IPS-NIHi7 (cell line): ENCODE data around the gene SMCR8.
"Not testable (repeated sequence)": the region's sequence is repeated elsewhere in the genome, so short reads cannot be mapped to it uniquely, and the experiment has no call there.

Source experiments
- DNase-seq: peaks from one replicate; pipeline ENCODE4 v3.0.0; 2012; ENCODE audit warnings: mixed read lengths; ENCODE audit errors: extremely low spot score

The SMCR8 gene, protein sequence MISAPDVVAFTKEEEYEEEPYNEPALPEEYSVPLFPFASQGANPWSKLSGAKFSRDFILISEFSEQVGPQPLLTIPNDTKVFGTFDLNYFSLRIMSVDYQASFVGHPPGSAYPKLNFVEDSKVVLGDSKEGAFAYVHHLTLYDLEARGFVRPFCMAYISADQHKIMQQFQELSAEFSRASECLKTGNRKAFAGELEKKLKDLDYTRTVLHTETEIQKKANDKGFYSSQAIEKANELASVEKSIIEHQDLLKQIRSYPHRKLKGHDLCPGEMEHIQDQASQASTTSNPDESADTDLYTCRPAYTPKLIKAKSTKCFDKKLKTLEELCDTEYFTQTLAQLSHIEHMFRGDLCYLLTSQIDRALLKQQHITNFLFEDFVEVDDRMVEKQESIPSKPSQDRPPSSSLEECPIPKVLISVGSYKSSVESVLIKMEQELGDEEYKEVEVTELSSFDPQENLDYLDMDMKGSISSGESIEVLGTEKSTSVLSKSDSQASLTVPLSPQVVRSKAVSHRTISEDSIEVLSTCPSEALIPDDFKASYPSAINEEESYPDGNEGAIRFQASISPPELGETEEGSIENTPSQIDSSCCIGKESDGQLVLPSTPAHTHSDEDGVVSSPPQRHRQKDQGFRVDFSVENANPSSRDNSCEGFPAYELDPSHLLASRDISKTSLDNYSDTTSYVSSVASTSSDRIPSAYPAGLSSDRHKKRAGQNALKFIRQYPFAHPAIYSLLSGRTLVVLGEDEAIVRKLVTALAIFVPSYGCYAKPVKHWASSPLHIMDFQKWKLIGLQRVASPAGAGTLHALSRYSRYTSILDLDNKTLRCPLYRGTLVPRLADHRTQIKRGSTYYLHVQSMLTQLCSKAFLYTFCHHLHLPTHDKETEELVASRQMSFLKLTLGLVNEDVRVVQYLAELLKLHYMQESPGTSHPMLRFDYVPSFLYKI

GRCh38 chr17:18314731-18315561 lies at the start of gene SMCR8, which contains the start of gene TOP3A:
SMCR8 (plus strand) TSS chr17:18315293; CDS start chr17:18315790, 497 bp downstream.
TOP3A (minus strand) TSS chr17:18314994; CDS start chr17:18314778, 216 bp downstream.
- DNase-seq, result peak; percentile 91

GRCh38 chr17:18267366-18267765 lies 47.7 kb upstream of the SMCR8 start:
- no peak for DNase-seq

DNA sequence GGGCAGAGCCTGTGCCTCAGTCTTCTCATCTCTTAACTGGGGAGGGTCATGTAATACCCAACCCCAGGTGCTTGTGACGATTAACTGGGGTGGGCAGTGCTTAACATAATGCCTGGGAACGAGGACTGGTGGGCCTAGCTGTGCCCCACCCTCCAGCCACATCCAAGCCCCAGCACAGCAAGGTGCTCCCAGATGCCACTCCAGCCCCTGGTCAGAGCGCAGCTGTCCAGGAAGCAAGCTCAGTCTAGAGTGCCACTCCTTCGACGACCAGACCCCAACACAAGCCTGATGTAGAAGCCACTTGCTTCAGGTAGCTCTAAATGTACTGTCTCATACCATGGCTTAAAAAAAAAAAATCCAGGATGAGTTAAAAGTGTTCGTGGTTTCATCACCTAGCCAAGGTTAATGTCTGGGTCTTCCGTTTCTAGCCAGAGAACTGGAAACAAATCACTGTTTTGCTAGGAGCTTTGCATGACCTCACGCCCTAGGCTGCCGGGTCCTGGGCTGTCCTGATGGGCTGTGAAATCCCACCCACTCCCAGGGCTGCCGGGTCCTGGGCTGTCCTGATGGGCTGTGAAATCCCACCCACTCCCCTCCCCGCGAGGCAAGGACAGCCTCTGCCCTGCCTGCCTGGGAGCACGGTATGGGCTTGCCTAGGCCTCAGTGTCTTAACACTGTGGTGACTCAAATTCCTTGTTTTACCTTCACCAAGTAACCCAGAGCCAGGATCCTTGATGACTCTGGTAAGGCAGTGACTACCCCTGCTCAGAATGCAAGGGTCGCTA lies 47.0 kb upstream of the SMCR8 start:
- DNase-seq, result peak; percentile 69

- no peak for DNase-seq
These were observed 44.8 kb upstream of the SMCR8 start for GRCh38 chr17:18270046-18270931.

DNA sequence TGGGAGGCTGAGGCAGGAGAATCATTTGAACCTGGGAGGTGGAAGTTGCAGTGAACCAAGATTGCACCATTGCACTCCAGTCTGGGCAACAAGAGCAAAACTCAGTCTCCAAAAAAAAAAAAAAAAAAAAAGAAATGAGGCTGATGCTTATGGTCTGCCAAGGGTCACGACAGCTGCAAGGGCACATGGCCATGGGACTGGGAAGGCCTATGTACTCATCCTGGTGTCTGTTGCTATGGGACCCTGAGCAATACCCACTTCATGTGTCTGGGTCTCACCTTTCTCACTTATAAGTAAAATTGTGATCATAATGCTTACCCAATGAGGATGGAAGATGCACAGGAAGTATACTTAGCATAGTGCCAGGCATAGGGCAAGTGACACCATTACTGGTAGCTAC lies 38.0 kb upstream of the SMCR8 start:
- DNase-seq, result no peak

DNA sequence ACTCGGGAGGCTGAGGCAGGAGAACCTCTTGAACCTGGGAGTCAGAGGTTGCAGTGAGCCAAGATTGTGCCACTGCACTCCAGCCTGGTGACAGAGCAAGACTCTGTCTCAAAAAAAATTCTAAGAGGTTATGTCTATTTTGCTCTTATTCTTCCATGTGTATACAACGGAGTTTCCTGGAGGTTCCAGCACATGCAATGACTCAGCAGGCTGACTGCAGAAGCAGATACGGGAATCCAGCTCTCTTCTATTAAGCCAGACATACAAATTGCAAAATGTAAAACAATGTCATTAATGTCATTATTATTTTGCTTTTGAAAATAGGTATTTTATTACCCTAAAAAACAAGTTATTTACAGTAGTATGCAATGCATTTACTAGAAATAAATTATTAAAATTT lies 36.2 kb upstream of the SMCR8 start:
- no peak for DNase-seq

GRCh38 chr17:18280249-18280648 lies 34.8 kb upstream of the SMCR8 start:
- DNase-seq, result no peak

DNA sequence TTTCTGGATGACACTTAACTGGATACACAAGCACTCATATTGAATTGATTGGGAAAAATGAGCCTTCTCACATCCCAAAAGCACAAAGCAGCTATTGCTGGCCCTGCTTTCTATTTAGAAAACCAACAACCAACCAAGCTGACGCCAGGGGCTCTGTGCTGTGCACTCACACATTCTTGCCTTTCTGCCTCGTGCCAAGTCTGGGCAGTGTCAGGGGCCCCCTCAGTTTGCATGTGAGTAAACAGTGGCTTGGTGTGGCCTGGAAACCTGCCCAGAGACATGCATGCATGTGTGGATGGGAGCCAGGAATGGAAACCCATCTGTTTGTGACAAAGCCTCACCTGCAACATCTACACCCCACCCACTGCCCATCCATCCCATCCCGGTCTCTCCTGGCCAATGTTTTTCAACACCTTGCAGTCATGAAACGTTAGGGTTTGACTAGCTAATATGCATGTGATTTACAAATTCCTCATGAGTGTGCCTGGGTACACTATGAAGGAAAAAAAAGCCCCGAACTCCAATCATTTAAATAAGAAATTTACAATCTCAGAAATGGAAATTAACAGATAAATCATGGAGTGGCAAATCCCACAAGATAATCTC lies 34.2 kb upstream of the SMCR8 start:
- DNase-seq, result no peak

DNA sequence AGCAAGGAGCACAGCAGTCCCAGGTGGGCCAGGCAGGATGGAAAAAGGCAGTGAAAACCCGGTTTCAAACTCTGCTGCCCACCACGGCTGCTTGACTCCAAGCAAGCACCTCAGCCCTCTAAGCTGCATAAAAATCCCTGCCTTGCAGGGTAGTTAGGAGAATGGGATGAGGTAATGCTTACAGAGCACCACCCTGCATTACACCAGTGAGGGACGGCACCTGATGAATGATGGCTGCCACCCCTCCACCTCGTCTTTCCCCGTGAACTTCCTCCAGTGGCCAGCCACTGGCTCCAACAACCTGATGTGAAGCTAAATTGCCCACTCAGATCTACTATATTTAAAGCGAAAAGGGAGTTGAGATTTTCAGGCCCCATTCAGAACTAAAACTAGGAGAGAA lies 33.3 kb upstream of the SMCR8 start:
- DNase-seq, result no peak

GRCh38 chr17:18285296-18285695 lies 29.8 kb upstream of the SMCR8 start:
- DNase-seq, result no peak

- no peak for DNase-seq
These were observed 23.2 kb upstream of the SMCR8 start for GRCh38 chr17:18291718-18292540.

DNA sequence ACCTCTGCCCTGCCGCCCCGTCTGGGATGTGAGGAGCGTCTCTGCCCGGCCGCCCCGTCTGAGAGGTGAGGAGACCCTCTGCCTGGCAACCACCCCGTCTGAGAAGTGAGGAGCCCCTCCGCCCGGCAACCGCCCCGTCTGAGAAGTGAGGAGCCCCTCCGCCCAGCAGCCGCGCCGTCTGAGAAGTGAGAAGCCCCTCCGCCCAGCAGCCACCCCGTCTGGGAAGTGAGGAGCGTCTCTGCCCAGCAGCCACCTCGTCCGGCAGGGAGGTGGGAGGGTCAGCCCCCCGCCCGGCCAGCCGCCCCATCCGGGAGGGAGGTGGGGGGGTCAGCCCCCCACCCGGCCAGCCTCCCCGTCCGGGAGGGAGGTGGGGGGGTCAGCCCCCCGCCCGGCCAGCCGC lies 17.0 kb upstream of the SMCR8 start:
- DNase-seq, result not testable (repeated sequence)

GRCh38 chr17:18300725-18301480 lies 14.2 kb upstream of the SMCR8 start:
- DNase-seq, result no peak

GRCh38 chr17:18303206-18303605 lies 11.9 kb upstream of the SMCR8 start:
- not testable (repeated sequence) for DNase-seq

DNA sequence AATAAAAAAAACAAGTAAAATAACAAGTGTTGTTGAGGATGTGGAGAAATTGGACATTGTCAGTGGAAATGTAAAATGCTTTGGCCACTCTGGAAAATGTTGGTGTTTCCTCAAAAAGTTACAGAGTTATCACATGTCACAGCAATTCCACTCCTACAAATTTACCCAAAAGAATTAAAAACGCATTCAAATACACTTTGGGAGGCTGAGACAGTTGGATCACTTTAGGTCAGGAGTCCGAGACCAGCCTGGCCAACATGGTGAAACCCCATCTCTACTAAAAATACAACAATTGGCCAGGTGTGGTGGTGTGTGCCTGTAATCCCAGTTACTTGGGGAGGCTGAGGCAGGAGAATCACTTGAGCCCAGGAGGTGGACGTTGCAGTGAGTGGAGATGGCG lies 5.9 kb upstream of the SMCR8 start:
- DNase-seq, result no peak

DNA sequence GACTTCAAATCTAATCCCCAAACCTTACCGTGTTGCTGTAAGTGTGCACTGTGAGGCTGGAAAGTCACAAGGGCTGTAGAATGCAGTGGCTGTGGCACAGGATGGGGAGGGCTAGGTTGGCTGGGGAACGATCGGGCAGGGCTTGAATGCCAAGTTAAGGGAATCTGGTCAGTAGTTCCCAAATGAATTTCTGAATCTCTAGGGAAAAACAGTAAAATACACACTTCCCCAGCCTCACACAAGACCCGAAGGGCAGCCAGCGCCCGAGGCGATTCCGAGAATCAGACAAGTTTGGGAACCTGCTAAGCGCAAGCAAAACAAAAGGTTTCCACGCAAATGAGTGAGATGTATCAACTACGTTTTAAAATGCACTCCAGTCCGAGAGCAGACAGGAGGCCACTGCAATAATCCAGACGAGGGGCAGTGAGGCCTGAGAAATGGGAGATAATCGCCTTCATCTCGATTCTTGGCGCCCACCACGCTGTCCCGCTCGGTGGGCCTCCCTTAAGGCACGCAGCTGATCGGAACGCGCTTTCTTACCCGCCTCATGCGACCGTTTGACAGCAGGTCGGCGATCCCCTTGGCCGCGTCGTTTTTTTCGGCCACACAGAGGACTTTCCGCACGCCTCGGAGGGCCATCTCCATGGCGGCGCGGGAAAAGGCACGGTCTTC lies 898 bp upstream of the SMCR8 start:
- DNase-seq, result no peak

GRCh38 chr17:18315562-18315922 lies 449 bp downstream of the SMCR8 start:
- DNase-seq, result no peak
